Esophagus muscularis mucosa (tissue), 3 donors: ENCODE data around the gene KIAA0513.

Experiments
- POLR2A ChIP-seq: fragments of 450-650 bp; IDR thresholded peaks from one replicate; pipeline ENCODE4 v1.6.1; 2017; ENCODE audit warnings: antibody characterized with exemption, moderate library complexity, mild to moderate bottlenecking, low read depth
- POLR2AphosphoS5 ChIP-seq, 2 donors: sonication (generic); formaldehyde crosslinking; IDR thresholded peaks; one replicate each; pipeline ENCODE4 v1.6.1; 2017; ENCODE audit warnings: antibody characterized with exemption in 2 of 2
- TF ChIP-seq, protein P1 (sequence below), 3 experiments: fragments of 200-600 bp in 2 of 3; fragments of 450-650 bp in 1 of 3; sonication (generic) in 2 of 3; IDR thresholded peaks; one replicate each; pipeline ENCODE4 v1.5.1; 2017 to 2019; ENCODE audit warnings: antibody characterized with exemption in 3 of 3, mild to moderate bottlenecking in 2 of 3, moderate library complexity in 1 of 3

- TF ChIP-seq, protein P1, sequence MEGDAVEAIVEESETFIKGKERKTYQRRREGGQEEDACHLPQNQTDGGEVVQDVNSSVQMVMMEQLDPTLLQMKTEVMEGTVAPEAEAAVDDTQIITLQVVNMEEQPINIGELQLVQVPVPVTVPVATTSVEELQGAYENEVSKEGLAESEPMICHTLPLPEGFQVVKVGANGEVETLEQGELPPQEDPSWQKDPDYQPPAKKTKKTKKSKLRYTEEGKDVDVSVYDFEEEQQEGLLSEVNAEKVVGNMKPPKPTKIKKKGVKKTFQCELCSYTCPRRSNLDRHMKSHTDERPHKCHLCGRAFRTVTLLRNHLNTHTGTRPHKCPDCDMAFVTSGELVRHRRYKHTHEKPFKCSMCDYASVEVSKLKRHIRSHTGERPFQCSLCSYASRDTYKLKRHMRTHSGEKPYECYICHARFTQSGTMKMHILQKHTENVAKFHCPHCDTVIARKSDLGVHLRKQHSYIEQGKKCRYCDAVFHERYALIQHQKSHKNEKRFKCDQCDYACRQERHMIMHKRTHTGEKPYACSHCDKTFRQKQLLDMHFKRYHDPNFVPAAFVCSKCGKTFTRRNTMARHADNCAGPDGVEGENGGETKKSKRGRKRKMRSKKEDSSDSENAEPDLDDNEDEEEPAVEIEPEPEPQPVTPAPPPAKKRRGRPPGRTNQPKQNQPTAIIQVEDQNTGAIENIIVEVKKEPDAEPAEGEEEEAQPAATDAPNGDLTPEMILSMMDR (IDR thresholded peaks at IDR 0.05), result no peak
- TF ChIP-seq POLR2A, result no peak
- no peak for TF ChIP-seq POLR2AphosphoS5 (IDR thresholded peaks at IDR 0.05)
Observed at GRCh38 chr16:85104147-85104546, 76.6 kb downstream of the KIAA0513 start.
